NCI-H2227 (cell line): ENCODE data around the gene CEP112.

Experiments used
- DNase-seq: peaks from one replicate; lab custom pipeline; 2025; ENCODE audit not compliant: unreplicated experiment; lab: John Stamatoyannopoulos, UW

CEP112 gene

DNA sequence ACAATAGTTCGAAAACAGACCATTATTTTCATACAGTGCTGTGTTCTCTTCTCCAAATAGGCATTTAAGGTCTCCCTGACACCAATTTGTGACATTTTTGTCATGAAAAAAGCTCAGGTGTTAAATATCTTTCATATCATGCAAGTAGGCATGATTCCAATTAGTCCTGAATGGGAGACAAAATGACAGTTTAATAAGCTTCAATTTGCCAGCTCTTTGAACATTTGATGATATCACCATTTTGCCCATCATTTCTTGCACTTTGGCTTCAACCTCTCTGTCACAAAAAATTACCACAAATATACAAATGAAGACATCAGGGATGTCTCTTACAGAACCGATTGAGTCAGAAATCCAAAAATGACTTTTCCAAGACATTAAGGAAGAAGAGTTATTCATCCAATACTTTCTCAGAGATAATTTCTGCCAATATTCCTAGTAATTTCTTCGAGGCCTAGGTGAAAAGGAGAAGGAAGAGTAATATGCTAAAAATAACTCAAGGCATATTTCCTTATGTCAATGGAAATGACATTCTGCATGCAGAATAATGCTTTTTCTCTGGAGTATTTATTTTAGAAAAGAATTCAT is 298.1 kb downstream of the CEP112 start:
- DNase-seq = no peak

DNA sequence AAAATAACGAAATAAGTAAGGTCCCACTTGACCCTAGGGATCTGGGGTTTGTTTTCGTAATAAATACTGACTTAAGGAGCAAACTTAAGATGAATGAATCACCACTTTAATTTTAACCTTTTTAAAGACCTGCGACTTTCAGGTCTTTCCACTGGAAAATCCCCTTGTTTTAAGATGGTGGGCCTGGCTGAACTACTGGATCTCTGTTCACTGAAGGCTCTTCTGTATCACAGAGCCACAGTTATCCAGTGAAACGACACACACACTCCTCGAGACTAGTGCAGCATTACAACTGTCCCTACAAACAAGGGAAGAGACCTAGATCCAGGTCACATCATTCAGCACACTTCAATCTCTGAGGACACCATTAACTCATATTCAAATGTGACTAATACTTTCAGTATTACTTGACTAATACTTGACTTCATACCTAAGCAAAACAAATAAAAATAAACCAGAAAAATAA is 299.0 kb downstream of the CEP112 start:
- no peak for DNase-seq

GRCh38 chr17:65891231-65891735 is 300.6 kb downstream of the CEP112 start:
- DNase-seq = no peak

- no peak for DNase-seq
These were observed 303.3 kb downstream of the CEP112 start for GRCh38 chr17:65888649-65889048.

GRCh38 chr17:65886315-65887245 is 305.4 kb downstream of the CEP112 start:
- no peak for DNase-seq

- DNase-seq = no peak
These were observed 306.2 kb downstream of the CEP112 start for GRCh38 chr17:65885541-65886312.

- no peak for DNase-seq
These were observed 314.9 kb downstream of the CEP112 start for GRCh38 chr17:65876985-65877384.

GRCh38 chr17:65868881-65869280 is 323.1 kb downstream of the CEP112 start:
- no peak for DNase-seq

DNA sequence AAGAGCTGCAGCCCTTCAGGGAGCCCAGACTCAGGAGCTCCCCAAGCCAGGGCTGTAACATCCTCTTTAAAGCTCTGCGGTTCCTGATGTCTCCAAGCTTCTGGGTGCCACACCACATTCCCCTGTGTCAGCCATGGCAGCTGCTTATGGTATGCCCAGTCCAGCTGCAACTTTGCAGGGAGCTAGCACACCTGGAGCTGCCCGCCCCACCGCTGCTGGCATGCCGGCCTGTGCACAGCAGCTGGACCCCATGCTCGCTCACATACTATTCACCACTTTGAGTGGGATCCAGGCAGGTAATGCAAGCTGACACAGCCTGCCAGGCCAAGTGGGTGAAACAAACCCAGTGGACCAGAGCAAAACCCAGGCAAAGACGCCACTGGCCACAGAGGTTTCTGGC is 324.9 kb downstream of the CEP112 start:
- DNase-seq = no peak

DNA sequence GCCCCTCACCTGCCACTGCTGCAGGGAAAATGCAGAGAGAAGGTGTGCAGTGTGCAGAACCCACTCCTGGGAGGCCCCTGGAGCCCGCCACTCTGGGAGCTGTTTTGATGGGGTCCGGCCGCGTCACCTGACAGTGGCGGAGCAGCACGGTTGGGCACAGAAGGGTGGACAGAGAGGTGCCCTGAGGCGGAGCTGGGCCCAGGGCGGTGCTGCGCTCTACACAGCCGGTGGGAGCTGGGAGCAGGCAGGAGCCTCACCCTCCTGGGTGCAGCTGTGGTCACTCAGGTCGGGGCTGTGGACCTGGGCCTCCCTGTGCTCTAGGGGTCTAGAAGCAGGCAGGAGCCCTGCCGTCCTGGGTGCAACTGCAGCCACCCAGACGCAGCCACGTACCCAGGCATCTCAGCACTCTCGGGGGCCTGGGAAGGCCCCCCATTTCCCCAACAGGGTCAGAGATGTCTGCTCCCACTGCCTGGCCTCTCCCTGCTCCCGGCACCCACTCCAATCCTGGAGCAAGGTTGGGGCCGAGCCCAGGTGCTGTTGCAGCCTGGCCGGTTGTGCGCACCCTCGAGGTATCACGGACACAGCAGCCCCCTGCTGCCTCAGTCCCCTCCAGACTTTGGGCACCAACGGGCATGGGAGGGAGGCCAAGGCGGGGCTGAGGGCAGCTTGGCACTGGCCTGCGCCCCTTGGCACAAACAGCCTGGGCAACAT is 326.1 kb downstream of the CEP112 start:
- DNase-seq = no peak

DNA sequence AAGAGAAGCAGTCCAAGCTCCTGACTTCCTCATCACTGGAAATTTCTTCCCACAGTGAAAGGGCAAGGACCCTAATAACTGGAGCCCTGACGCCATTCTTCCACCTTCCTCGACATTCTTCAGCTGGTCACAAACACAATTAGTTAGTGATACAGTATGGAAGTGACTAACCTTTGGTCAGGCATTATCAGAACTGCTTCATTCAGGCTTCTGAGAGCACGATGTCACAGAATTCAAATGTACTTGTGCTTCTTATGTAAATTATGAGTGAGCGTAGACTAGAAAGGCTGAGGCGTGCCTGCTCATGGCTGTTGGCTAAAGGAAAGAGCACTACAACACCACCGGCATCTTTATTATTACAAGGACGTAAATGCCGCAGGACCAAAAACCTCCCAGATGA is 327.5 kb downstream of the CEP112 start:
- no peak for DNase-seq

GRCh38 chr17:65857718-65858117 is 334.2 kb downstream of the CEP112 start:
- no peak for DNase-seq

- no peak for DNase-seq
These were observed 335.1 kb downstream of the CEP112 start for GRCh38 chr17:65856865-65857264.

DNA sequence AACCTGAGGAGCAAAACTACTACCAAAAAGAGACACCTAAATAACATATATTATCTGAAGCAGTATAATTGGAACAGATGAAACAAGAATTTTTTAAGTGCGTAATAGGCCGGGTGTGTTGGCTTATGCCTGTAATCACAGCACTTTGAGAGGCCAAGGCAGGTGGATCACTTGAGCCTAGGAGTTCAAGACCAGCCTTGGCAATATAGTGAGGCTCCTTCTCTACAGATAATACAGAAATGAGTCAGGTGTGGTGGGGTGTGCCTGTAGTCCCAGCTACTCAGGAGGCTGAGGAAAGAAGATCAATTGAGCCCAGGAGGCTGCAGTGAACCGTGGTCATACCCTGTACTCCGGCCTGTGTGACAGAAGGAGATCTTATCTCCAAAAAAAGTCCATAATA is 336.3 kb downstream of the CEP112 start:
- DNase-seq = no peak

DNA sequence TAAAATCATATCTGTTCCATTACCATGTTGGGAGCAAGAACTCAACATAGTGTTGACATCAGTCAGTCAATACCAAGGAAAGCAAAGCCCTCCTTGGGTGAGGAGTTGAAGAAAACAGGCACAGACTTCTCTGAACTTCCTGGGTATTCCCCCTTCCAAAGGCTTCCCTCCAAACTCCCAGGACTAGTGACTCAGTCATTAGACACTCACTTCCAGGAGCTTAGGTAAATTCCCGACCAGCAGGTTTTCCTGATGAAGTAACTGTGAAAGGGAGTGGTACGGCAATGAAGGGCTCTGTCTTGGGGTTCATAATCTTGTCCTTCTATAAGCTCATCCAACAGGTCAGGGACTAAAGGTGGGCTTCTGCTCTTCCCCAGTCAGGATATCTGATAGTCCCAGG is 336.7 kb downstream of the CEP112 start:
- no peak for DNase-seq

DNA sequence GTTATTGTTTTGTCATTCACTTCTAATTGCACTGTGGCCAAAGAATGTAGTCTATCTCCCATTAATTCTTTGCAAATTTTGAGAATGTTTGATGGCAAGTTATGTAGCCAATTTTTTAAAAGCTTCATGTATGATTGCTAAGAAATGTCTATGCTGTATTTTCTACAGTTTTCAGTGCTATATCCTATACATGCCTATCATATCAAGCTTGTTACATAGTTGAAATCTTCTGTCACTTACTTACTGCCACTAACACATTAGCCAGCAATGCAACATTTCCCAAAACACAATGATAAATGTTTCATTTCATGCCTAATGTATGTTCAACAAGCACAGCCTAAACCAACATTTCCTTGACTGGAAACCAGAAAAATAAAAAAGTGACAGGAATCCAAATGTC is 338.1 kb downstream of the CEP112 start:
- DNase-seq = no peak

DNA sequence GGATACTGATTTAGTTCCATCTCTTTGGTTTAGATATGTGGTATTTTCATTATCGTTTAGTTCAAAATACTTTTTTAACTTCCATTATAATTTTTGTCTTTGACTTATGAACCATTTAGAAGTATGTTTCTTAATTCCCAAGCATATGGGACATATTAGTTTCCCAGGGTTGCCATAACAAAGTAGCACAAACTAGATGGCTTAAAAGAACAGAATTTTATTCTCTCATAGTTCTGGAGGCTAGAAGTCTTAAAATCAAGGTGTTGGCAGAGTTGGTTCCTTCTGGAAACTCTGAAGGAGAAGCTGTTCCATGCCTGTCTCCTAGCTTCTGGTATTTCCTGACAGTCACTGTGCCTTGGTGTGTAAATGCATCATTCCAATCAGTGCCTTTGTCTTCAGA is 339.0 kb downstream of the CEP112 start:
- no peak for DNase-seq

- no peak for DNase-seq
These were observed 339.8 kb downstream of the CEP112 start for GRCh38 chr17:65851965-65852736.

DNA sequence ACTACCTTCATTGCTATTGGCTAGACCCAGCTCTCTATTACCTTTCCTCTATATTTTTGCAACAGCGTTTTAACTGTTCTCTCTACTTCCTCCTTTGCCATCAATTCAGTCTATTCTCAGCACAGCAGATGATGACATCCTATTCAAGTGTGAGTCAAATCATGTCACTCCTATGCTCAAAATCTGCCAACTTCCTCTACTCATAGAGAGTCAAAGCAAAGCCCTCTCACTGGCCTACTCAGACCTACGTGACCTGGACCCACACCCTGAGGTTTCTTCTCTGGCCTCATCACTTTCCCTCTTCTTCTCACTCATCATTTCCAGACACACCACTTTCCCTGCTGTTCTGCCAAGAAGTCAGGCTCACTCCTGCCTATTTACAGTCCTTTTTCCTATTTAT is 341.4 kb downstream of the CEP112 start:
- no peak for DNase-seq

DNA sequence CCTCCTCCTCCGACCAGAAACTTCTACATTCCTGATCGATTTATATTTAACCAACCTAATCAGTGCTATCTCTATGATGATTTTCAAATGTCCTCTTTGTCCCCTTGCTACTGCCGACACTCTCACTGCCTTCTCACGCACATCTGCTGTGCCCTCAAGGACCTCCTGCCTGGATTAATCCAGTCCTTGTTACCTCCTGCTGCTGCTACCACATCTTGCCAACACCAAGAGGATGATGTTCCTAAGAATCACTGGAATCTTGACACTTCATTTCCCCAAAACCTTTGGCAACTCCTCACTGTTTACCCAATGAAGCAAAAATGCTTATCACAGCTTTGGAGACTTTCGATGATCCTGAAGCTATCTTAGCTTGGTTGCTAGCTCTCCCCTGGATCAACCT is 343.2 kb downstream of the CEP112 start:
- DNase-seq = no peak
